Measurements from ENCODE around the gene JARID2. TPM values are rescaled to one million over a fixed set of nuclear protein-coding genes. Genes with fewer than 3 reads are reported as not detected.

The JARID2 gene
- total and polyA plus RNA-seq, 2 of the 13 experiments (the other 11 are each of a cell fraction or from before 2014, with no cell fraction given) = 7.5 to 10.3 TPM

- TF ChIP-seq, protein P1, sequence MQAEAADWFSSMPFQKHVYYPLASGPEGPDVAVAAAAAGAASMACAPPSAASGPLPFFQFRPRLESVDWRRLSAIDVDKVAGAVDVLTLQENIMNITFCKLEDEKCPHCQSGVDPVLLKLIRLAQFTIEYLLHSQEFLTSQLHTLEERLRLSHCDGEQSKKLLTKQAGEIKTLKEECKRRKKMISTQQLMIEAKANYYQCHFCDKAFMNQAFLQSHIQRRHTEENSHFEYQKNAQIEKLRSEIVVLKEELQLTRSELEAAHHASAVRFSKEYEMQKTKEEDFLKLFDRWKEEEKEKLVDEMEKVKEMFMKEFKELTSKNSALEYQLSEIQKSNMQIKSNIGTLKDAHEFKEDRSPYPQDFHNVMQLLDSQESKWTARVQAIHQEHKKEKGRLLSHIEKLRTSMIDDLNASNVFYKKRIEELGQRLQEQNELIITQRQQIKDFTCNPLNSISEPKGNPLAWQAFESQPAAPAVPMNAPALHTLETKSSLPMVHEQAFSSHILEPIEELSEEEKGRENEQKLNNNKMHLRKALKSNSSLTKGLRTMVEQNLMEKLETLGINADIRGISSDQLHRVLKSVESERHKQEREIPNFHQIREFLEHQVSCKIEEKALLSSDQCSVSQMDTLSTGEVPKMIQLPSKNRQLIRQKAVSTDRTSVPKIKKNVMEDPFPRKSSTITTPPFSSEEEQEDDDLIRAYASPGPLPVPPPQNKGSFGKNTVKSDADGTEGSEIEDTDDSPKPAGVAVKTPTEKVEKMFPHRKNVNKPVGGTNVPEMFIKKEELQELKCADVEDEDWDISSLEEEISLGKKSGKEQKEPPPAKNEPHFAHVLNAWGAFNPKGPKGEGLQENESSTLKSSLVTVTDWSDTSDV (CRISPR knock-in tag; IDR thresholded peaks at IDR 0.05) = no peak
- TF ChIP-seq FOXJ3 (CRISPR knock-in tag; IDR thresholded peaks at IDR 0.05; ENCODE audit: borderline replicate concordance) (no peak), MED13 (CRISPR knock-in tag; IDR thresholded peaks at IDR 0.05) (no peak), TRIM24 (CRISPR knock-in tag; IDR thresholded peaks at IDR 0.05) (no peak), ZNF761 (CRISPR knock-in tag; conservative IDR thresholded peaks at IDR 0.05) (no peak; the same call in 1 of the 2 replicates), FOXO1 (CRISPR knock-in tag; IDR thresholded peaks at IDR 0.05) (0 out of 2 replicates have a peak, but pooled peaks have one; percentile 26), GTF3A (CRISPR knock-in tag; conservative IDR thresholded peaks at IDR 0.05) (no peak; the same call in 1 of the 2 replicates), U2AF2 (IDR thresholded peaks at IDR 0.05; ENCODE audit: low read depth, low read length) (no peak), REXO4 (CRISPR knock-in tag; IDR thresholded peaks at IDR 0.05; ENCODE audit: borderline replicate concordance) (peak; percentile 82; the same call in 1 of the 2 replicates), ZNF777 (CRISPR knock-in tag; IDR thresholded peaks at IDR 0.05) (peak; percentile 82), MEF2D (CRISPR knock-in tag; IDR thresholded peaks at IDR 0.05) (no peak), FOXK2 (IDR thresholded peaks at IDR 0.05) (no peak), YEATS2 (CRISPR knock-in tag; IDR thresholded peaks at IDR 0.05; ENCODE audit: borderline replicate concordance) (no peak), ZNF101 (CRISPR knock-in tag; IDR thresholded peaks at IDR 0.05; ENCODE audit: borderline replicate concordance, low read depth) (no peak)
- TF ChIP-seq, protein P2, sequence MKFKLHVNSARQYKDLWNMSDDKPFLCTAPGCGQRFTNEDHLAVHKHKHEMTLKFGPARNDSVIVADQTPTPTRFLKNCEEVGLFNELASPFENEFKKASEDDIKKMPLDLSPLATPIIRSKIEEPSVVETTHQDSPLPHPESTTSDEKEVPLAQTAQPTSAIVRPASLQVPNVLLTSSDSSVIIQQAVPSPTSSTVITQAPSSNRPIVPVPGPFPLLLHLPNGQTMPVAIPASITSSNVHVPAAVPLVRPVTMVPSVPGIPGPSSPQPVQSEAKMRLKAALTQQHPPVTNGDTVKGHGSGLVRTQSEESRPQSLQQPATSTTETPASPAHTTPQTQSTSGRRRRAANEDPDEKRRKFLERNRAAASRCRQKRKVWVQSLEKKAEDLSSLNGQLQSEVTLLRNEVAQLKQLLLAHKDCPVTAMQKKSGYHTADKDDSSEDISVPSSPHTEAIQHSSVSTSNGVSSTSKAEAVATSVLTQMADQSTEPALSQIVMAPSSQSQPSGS (CRISPR knock-in tag; IDR thresholded peaks at IDR 0.05) = 0 out of 2 replicates have a peak, but pooled peaks have one; percentile 28
- TF ChIP-seq, protein P3, sequence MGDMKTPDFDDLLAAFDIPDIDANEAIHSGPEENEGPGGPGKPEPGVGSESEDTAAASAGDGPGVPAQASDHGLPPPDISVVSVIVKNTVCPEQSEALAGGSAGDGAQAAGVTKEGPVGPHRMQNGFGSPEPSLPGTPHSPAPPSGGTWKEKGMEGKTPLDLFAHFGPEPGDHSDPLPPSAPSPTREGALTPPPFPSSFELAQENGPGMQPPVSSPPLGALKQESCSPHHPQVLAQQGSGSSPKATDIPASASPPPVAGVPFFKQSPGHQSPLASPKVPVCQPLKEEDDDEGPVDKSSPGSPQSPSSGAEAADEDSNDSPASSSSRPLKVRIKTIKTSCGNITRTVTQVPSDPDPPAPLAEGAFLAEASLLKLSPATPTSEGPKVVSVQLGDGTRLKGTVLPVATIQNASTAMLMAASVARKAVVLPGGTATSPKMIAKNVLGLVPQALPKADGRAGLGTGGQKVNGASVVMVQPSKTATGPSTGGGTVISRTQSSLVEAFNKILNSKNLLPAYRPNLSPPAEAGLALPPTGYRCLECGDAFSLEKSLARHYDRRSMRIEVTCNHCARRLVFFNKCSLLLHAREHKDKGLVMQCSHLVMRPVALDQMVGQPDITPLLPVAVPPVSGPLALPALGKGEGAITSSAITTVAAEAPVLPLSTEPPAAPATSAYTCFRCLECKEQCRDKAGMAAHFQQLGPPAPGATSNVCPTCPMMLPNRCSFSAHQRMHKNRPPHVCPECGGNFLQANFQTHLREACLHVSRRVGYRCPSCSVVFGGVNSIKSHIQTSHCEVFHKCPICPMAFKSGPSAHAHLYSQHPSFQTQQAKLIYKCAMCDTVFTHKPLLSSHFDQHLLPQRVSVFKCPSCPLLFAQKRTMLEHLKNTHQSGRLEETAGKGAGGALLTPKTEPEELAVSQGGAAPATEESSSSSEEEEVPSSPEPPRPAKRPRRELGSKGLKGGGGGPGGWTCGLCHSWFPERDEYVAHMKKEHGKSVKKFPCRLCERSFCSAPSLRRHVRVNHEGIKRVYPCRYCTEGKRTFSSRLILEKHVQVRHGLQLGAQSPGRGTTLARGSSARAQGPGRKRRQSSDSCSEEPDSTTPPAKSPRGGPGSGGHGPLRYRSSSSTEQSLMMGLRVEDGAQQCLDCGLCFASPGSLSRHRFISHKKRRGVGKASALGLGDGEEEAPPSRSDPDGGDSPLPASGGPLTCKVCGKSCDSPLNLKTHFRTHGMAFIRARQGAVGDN (CRISPR knock-in tag; IDR thresholded peaks at IDR 0.05) = peak; percentile 95
- TF ChIP-seq, protein P4, sequence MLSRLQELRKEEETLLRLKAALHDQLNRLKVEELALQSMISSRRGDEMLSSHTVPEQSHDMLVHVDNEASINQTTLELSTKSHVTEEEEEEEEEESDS (CRISPR knock-in tag; IDR thresholded peaks at IDR 0.05; ENCODE audit: borderline replicate concordance) = peak; percentile 79; the same call in 1 of the 2 replicates
- TF ChIP-seq, protein P5, sequence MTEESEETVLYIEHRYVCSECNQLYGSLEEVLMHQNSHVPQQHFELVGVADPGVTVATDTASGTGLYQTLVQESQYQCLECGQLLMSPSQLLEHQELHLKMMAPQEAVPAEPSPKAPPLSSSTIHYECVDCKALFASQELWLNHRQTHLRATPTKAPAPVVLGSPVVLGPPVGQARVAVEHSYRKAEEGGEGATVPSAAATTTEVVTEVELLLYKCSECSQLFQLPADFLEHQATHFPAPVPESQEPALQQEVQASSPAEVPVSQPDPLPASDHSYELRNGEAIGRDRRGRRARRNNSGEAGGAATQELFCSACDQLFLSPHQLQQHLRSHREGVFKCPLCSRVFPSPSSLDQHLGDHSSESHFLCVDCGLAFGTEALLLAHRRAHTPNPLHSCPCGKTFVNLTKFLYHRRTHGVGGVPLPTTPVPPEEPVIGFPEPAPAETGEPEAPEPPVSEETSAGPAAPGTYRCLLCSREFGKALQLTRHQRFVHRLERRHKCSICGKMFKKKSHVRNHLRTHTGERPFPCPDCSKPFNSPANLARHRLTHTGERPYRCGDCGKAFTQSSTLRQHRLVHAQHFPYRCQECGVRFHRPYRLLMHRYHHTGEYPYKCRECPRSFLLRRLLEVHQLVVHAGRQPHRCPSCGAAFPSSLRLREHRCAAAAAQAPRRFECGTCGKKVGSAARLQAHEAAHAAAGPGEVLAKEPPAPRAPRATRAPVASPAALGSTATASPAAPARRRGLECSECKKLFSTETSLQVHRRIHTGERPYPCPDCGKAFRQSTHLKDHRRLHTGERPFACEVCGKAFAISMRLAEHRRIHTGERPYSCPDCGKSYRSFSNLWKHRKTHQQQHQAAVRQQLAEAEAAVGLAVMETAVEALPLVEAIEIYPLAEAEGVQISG (CRISPR knock-in tag; IDR thresholded peaks at IDR 0.05) = 0 out of 2 replicates have a peak, but pooled peaks have one; percentile 32
Observed at GRCh38 chr6:15244620-15245360, 1.1 kb upstream of the JARID2 start (continued).

Data from HepG2 (cell line).